PFSK-1 (cell line): ENCODE measurements around the gene NDUFS6.

Experiments
- FOXP2 ChIP-seq: optimal IDR thresholded peaks from 2 replicates; pipeline ENCODE3; 2011; ENCODE audit warnings: borderline replicate concordance, control low read depth, inconsistent platforms; ENCODE audit not compliant: insufficient read depth; ENCODE audit errors: extremely low read length, extremely low read depth
- POLR2AphosphoS5 ChIP-seq: IDR thresholded peaks from 2 replicates; pipeline ENCODE4 v1.6.1; 2012; ENCODE audit warnings: low read depth, mild to moderate bottlenecking, control low read depth, low read length, moderate library complexity
- SIN3A ChIP-seq: IDR thresholded peaks from 2 replicates; pipeline ENCODE4 v1.6.1; 2012; ENCODE audit warnings: mild to moderate bottlenecking, low read length, moderate library complexity, borderline replicate concordance; ENCODE audit not compliant: insufficient read depth
- TAF1 ChIP-seq: IDR thresholded peaks from 2 replicates; pipeline ENCODE4 v1.6.1; 2012; ENCODE audit warnings: low read length, control low read depth, borderline replicate concordance; ENCODE audit not compliant: insufficient read depth
- TF ChIP-seq, protein P1 (sequence below), 2 experiments: IDR thresholded peaks; 2 replicates each; pipeline versions ENCODE4 v1.6.1 to v1.8.0; 2011 to 2012; ENCODE audit warnings: low read depth in 2 of 2, low read length in 2 of 2, control low read depth in 1 of 2, inconsistent platforms in 1 of 2, mild to moderate bottlenecking in 1 of 2, moderate library complexity in 1 of 2; ENCODE audit not compliant: insufficient read depth in 1 of 2

NDUFS6 gene

DNA sequence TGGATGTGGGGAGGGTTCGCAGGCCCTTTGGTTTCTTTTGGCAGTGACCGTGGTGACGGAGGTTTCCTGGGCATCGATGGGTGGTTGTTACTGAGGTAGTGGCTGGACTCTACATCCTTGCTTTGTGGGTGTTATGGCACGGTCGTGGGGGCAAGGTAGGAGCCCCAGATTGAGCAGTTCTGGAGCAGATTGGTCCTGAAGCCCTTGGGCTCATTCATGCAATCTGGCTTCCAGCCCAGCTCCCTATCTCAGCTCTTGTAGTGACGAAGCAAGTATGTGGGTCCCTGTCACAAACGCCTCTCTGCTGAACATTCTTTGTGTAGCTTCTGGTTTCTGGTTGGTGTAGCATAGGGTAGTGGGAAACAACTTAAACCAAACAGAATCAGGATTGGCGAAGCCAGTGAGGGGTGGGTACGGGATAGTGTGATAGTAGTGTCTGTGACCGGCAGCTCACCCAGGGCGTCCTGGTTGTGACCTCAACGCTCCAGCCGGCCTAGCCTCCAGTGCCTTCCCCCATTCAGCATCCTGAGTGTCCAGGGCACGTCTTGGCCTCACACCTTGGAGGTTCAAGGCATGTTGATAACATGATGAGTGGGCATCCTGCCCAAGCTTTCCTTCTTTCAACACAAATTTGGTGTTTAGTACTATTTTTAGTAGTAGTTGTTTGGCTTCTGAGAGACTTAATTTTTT is 2.9 kb downstream of the NDUFS6 start:
- TF ChIP-seq POLR2AphosphoS5: no peak
- no peak for TF ChIP-seq TAF1
- TF ChIP-seq FOXP2: no peak
- TF ChIP-seq, protein P1, sequence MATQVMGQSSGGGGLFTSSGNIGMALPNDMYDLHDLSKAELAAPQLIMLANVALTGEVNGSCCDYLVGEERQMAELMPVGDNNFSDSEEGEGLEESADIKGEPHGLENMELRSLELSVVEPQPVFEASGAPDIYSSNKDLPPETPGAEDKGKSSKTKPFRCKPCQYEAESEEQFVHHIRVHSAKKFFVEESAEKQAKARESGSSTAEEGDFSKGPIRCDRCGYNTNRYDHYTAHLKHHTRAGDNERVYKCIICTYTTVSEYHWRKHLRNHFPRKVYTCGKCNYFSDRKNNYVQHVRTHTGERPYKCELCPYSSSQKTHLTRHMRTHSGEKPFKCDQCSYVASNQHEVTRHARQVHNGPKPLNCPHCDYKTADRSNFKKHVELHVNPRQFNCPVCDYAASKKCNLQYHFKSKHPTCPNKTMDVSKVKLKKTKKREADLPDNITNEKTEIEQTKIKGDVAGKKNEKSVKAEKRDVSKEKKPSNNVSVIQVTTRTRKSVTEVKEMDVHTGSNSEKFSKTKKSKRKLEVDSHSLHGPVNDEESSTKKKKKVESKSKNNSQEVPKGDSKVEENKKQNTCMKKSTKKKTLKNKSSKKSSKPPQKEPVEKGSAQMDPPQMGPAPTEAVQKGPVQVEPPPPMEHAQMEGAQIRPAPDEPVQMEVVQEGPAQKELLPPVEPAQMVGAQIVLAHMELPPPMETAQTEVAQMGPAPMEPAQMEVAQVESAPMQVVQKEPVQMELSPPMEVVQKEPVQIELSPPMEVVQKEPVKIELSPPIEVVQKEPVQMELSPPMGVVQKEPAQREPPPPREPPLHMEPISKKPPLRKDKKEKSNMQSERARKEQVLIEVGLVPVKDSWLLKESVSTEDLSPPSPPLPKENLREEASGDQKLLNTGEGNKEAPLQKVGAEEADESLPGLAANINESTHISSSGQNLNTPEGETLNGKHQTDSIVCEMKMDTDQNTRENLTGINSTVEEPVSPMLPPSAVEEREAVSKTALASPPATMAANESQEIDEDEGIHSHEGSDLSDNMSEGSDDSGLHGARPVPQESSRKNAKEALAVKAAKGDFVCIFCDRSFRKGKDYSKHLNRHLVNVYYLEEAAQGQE (IDR thresholded peaks at IDR 0.05; ENCODE audit: insufficient read depth in 1 of 2, low read depth in 2 of 2, low read length in 2 of 2): no peak
- TF ChIP-seq SIN3A: no peak

DNA sequence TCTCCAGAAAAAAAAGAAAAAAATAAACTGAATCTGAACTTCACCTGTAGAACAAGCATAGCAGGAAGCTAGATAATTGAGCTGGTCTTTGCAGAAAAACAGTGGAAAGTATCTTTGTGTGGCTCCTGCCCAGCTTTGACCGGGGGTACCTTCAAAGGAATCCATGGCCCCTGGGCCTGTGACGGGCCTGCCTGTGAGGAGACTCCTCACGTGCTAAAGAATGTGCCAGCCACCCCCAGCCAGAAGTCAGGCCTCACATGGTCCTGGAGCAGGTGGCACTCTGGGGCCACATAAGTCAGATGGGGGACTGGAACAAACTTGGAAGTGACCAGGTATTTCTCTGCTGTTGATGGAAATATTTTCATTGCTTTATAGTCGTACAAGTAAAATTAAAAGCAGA is 4.1 kb downstream of the NDUFS6 start:
- TF ChIP-seq, protein P1 (IDR thresholded peaks at IDR 0.05; ENCODE audit: insufficient read depth in 1 of 2, low read depth in 2 of 2, low read length in 2 of 2): no peak
- TF ChIP-seq TAF1 (no peak), FOXP2 (no peak), POLR2AphosphoS5 (no peak), SIN3A (no peak)

DNA sequence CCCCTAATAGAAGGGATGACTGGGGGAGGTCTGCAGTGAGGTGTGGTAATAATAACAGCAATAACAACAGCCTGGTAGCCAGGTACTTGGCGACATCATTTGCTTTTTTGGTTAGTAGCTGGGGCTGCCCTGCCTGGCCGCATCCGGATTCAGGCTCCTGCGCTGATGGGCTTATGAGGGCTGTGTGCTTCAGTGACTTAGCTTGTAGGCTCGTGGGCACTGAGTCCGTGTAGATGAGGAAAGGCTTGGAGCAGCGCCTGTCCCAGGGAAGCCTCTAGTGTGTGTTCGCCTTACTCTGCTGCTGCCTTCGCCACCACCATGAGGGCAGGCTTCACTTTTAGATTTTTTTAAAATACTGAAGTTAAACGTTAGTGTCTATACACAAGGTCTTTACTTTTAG is 4.5 kb downstream of the NDUFS6 start:
- no peak for TF ChIP-seq FOXP2
- TF ChIP-seq POLR2AphosphoS5: no peak
- no peak for TF ChIP-seq SIN3A
- TF ChIP-seq TAF1: no peak
- TF ChIP-seq, protein P1 (IDR thresholded peaks at IDR 0.05; ENCODE audit: insufficient read depth in 1 of 2, low read depth in 2 of 2, low read length in 2 of 2): no peak

DNA sequence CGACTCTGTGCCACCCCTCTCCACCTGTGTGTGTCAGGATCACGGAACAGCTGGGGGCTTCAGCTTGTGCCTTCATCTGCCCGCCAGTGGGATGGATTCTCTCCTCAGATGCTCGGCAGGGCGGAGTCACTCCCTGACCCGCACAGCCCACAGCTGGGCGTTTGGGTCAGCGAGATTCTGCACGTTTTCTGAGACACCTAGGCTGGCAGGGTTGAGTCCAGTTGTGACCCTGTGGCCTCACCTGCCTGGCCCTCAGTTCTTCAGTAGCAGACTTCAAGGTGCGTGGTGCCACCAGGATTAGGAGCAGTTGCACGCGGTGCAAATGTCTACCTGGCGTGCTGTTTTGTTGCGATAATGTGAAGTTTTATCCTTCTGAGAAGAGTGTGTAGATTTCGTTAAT is 5.0 kb downstream of the NDUFS6 start:
- no peak for TF ChIP-seq TAF1
- no peak for TF ChIP-seq SIN3A
- TF ChIP-seq POLR2AphosphoS5: no peak
- TF ChIP-seq, protein P1 (IDR thresholded peaks at IDR 0.05; ENCODE audit: insufficient read depth in 1 of 2, low read depth in 2 of 2, low read length in 2 of 2): no peak
- TF ChIP-seq FOXP2: no peak
